ENCODE results near the gene STMP1. TPM values are rescaled to one million over a fixed set of nuclear protein-coding genes. Genes with fewer than 3 reads are reported as not detected.

The STMP1 gene
- total and polyA plus RNA-seq, 2 experiments from 2014 or later = 23.0 to 78.4 TPM

GRCh38 chr7:135669774-135670173 lies 7.5 kb downstream of the STMP1 start (continued):
- TF ChIP-seq ETS1 (IDR thresholded peaks at IDR 0.05) = no peak
- TF ChIP-seq ZNF114 (CRISPR knock-in tag; IDR thresholded peaks at IDR 0.05) = no peak

- H3K4me1 Mint-ChIP-seq = peaks cover 6% of the 10 kb centered on the region
- peaks cover 4% of the 10 kb centered on the region for H3K27me3 Mint-ChIP-seq (ENCODE audit: insufficient read depth, low read depth, poor library complexity)
- no peaks in the 10 kb centered on the region for H3K4me1 ChIP-seq (ENCODE audit: insufficient read depth)
- H3K27ac Mint-ChIP-seq = no peak overlapping the region
- H2AFZ ChIP-seq = no peak overlapping the region
- H3F3A ChIP-seq (replicated peaks; ENCODE audit: low read depth) = no peaks in the 10 kb centered on the region
- H3K9me3 Mint-ChIP-seq = no peaks in the 10 kb centered on the region; the same call in 2 of the 3 replicates
- H3K79me2 ChIP-seq (replicated peaks; ENCODE audit: insufficient read depth) = peaks cover 91% of the 10 kb centered on the region
- no peak overlapping the region for H3K4me3 ChIP-seq
- no peak overlapping the region for H3K27ac ChIP-seq (ENCODE audit: low read depth)
- H3K36me3 ChIP-seq (ENCODE audit: insufficient read depth) = no peaks in the 10 kb centered on the region
- ATAC-seq = no peak
- H3K4me3 Mint-ChIP-seq = no peak overlapping the region
- no peak overlapping the region for H3K4me2 ChIP-seq
- H3K27me3 ChIP-seq (ENCODE audit: insufficient read depth) = no peaks in the 10 kb centered on the region
- H4K20me1 ChIP-seq (replicated peaks; ENCODE audit: insufficient read depth) = 0 out of 2 replicates have a peak, but pooled peaks cover 5% of the 10 kb centered on the region
- no peak for DNase-seq (ENCODE audit: low spot score)
- peaks cover 35% of the 10 kb centered on the region for H3K36me3 Mint-ChIP-seq (ENCODE audit: low read depth)
- no peaks in the 10 kb centered on the region for H3K9me2 ChIP-seq (ENCODE audit: insufficient read depth)
- no peak for TF ChIP-seq STAT1 (IDR thresholded peaks at IDR 0.05; ENCODE audit: unreplicated experiment)
- no peak for TF ChIP-seq CTCF (conservative IDR thresholded peaks at IDR 0.05; ENCODE audit: low read depth in 2 of 2)
- TF ChIP-seq ETS1 (IDR thresholded peaks at IDR 0.05) = no peak
- TF ChIP-seq EZH2 (IDR thresholded peaks at IDR 0.05; ENCODE audit: low read depth, unreplicated experiment) = no peak
- no peak for TF ChIP-seq JUNB (IDR thresholded peaks at IDR 0.05; ENCODE audit: unreplicated experiment)
- no peak for TF ChIP-seq POLR2AphosphoS5 (IDR thresholded peaks at IDR 0.05; ENCODE audit: low read depth)
- TF ChIP-seq CREB1 (CRISPR knock-in tag; IDR thresholded peaks at IDR 0.05; ENCODE audit: low read depth) = no peak
- TF ChIP-seq ZNF462 (CRISPR knock-in tag; IDR thresholded peaks at IDR 0.05) = no peak
- no peak for TF ChIP-seq ZNF331 (CRISPR knock-in tag; IDR thresholded peaks at IDR 0.05; ENCODE audit: low read depth)
- no peak for TF ChIP-seq EZH2phosphoT487 (IDR thresholded peaks at IDR 0.05; ENCODE audit: unreplicated experiment)
- TF ChIP-seq NANOG (IDR thresholded peaks at IDR 0.05; ENCODE audit: borderline replicate concordance) = no peak
Observed at GRCh38 chr7:135670179-135670578, 7.9 kb downstream of the STMP1 start.
